Measurements from ENCODE around the gene FAM184A.

DNA sequence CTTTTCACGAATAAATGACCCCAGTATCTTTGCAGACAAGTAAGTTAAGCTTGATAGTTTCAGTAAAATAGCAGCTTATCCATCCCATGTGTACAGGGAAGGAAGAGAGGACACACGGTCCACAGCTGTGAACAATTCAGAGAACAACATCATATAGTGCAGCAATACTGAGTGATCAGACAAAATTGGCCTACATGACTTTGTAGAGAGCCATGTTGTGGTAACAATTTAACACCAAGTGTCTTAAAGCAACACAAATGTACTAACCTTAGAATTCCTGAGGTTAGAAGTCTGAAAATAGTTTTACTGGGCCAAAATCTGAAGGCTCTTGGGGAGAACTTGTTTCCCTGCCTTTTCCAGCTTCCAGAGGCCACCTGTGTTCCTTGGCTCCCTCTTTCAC, 12.5 kb downstream of the FAM184A start:
- TF ChIP-seq CTCF (IDR thresholded peaks at IDR 0.05; ENCODE audit: extremely low read depth in 1 of 2, insufficient read depth in 1 of 2, low read depth in 1 of 2, low read length in 2 of 2), result no peak
- TF ChIP-seq POLR2A (IDR thresholded peaks at IDR 0.05; ENCODE audit: low read depth, low read length), result no peak
- no peak for TF ChIP-seq EZH2 (IDR thresholded peaks at IDR 0.05; ENCODE audit: borderline replicate concordance, low read depth, low read length, severe bottlenecking)

Data from endothelial cell of umbilical vein (primary cell).